ENCODE measurements around the gene INPP4B. TPM values are rescaled to one million over a fixed set of nuclear protein-coding genes. Genes with fewer than 3 reads are reported as not detected.
A peak's percentile ranks its signal among the peaks of the same experiment; 100 is the strongest.

Gene INPP4B
- total RNA-seq, 1 experiment from 2014 or later = 14.3 TPM

GRCh38 chr4:142356801-142357200 lies 489.3 kb downstream of the INPP4B start:
- Histone ChIP-seq H3K36me3 (ENCODE audit: control insufficient read depth in 1 of 2, insufficient read depth in 2 of 2, low read length in 2 of 2) (no peaks in the 10 kb centered on the region), H3K9me2 (ENCODE audit: insufficient read depth) (no peaks in the 10 kb centered on the region), H3K4me2 (ENCODE audit: low read length) (no peak overlapping the region), H3K27ac (ENCODE audit: low read depth, low read length) (peak overlapping the region; percentile 61; the same call in 1 of the 2 replicates), H3K27me3 (ENCODE audit: insufficient read depth, low read length) (no peaks in the 10 kb centered on the region), H3K4me1 (ENCODE audit: control insufficient read depth in 1 of 2, insufficient read depth in 2 of 2, low read length in 2 of 2) (peaks cover 33 to 35% of the 10 kb centered on the region in 2 experiments), H3K9ac (ENCODE audit: low read length) (no peak overlapping the region), H3K9me3 (ENCODE audit: control insufficient read depth in 1 of 2, insufficient read depth in 1 of 2, low read depth in 1 of 2, low read length in 2 of 2) (no peaks in the 10 kb centered on the region), H3K79me2 (ENCODE audit: insufficient read depth, low read length) (no peaks in the 10 kb centered on the region), H2AFZ (ENCODE audit: low read depth, low read length, poor library complexity, severe bottlenecking) (no peak overlapping the region), H3K4me3 (replicated peaks in 1 of 2; ENCODE audit: low read depth in 1 of 2, low read length in 2 of 2) (no peak overlapping the region), H4K20me1 (ENCODE audit: insufficient read depth) (no peaks in the 10 kb centered on the region)
- CTCF ChIA-PET = interaction anchor here (1.9 kb wide), 1 partner anchor 363 kb away, joined by 9 read pairs; no protein-coding TSS in a partner anchor
- ATAC-seq (no peak), DNase-seq (ENCODE audit: low read depth, low spot score) (no peak)
- intact Hi-C loops (cut with micrococcal nuclease) = no loop called here
- no TSS peak for BruUV-seq (replicated peaks)
- RAD21 ChIA-PET (ENCODE audit: low non-redundant PET in 1 of 2, low total read pairs in 2 of 2, uncharacterized antibody in 2 of 2, unreplicated experiment in 2 of 2) = no interaction called here
- TF ChIP-seq RAD21 (IDR thresholded peaks at IDR 0.05; ENCODE audit: low read depth) (peak; percentile 18; the same call in 1 of the 2 replicates), ELF1 (IDR thresholded peaks at IDR 0.05; ENCODE audit: borderline replicate concordance, low read depth) (no peak)
- POLR2A ChIA-PET = interaction anchor here (1.8 kb wide), 1 partner anchor 11 kb away, joined by 6 read pairs; no protein-coding TSS in a partner anchor

- Histone ChIP-seq H3K9me2 (ENCODE audit: insufficient read depth) (no peaks in the 10 kb centered on the region), H3K4me3 (replicated peaks in 1 of 2; ENCODE audit: low read depth in 1 of 2, low read length in 2 of 2) (no peak overlapping the region), H3K9me3 (ENCODE audit: control insufficient read depth in 1 of 2, insufficient read depth in 1 of 2, low read depth in 1 of 2, low read length in 2 of 2) (no peaks in the 10 kb centered on the region), H3K27me3 (ENCODE audit: insufficient read depth, low read length) (no peaks in the 10 kb centered on the region), H4K20me1 (ENCODE audit: insufficient read depth) (no peaks in the 10 kb centered on the region), H2AFZ (ENCODE audit: low read depth, low read length, poor library complexity, severe bottlenecking) (no peak overlapping the region), H3K36me3 (ENCODE audit: control insufficient read depth in 1 of 2, insufficient read depth in 2 of 2, low read length in 2 of 2) (no peaks in the 10 kb centered on the region), H3K79me2 (ENCODE audit: insufficient read depth, low read length) (no peaks in the 10 kb centered on the region), H3K27ac (ENCODE audit: low read depth, low read length) (peak overlapping the region; percentile 61; the same call in 1 of the 2 replicates), H3K9ac (ENCODE audit: low read length) (no peak overlapping the region), H3K4me2 (ENCODE audit: low read length) (no peak overlapping the region), H3K4me1 (ENCODE audit: control insufficient read depth in 1 of 2, insufficient read depth in 2 of 2, low read length in 2 of 2) (peaks cover 33 to 35% of the 10 kb centered on the region in 2 experiments)
- BruUV-seq (replicated peaks) = no TSS peak
- ChIA-PET RAD21 (ENCODE audit: low non-redundant PET in 1 of 2, low total read pairs in 2 of 2, uncharacterized antibody in 2 of 2, unreplicated experiment in 2 of 2) (interaction anchor here in 1 of 2 experiments (0.8 kb wide), 1 partner anchor 373 kb away, joined by 3 read pairs; no protein-coding TSS in a partner anchor), POLR2A (interaction anchor here (1.8 kb wide), 1 partner anchor 11 kb away, joined by 6 read pairs; no protein-coding TSS in a partner anchor), CTCF (interaction anchor here (1.9 kb wide), 1 partner anchor 364 kb away, joined by 9 read pairs; no protein-coding TSS in a partner anchor)
- ATAC-seq (no peak), DNase-seq (ENCODE audit: low read depth, low spot score) (no peak)
- intact Hi-C loops (cut with micrococcal nuclease) = no loop called here
- no peak for TF ChIP-seq EGR1 (IDR thresholded peaks at IDR 0.05; ENCODE audit: low read depth)
- no peak for TF ChIP-seq ZFX (IDR thresholded peaks at IDR 0.05)
- TF ChIP-seq RAD21 (IDR thresholded peaks at IDR 0.05; ENCODE audit: low read depth) = no peak
- TF ChIP-seq SIN3A (IDR thresholded peaks at IDR 0.05; ENCODE audit: low read depth) = no peak
- no peak for TF ChIP-seq CTCF (IDR thresholded peaks at IDR 0.05 in 2 of 3, conservative IDR thresholded peaks at IDR 0.05 in 1 of 3; ENCODE audit: borderline replicate concordance in 1 of 3, insufficient read depth in 1 of 3, low read depth in 2 of 3, low read length in 2 of 3)
- TF ChIP-seq CBX3 (IDR thresholded peaks at IDR 0.05; ENCODE audit: low read depth) = no peak
- TF ChIP-seq POLR2AphosphoS5 (IDR thresholded peaks at IDR 0.05; ENCODE audit: low read depth, low read length) = no peak
- TF ChIP-seq YY1 (IDR thresholded peaks at IDR 0.05; ENCODE audit: extremely low read depth, insufficient replicate concordance, low read depth, low read length) = no peak
- TF ChIP-seq ELF1 (IDR thresholded peaks at IDR 0.05; ENCODE audit: borderline replicate concordance, low read depth) = no peak
- no peak for TF ChIP-seq CEBPB (IDR thresholded peaks at IDR 0.05; ENCODE audit: low read depth)
- TF ChIP-seq TCF7L2 (IDR thresholded peaks at IDR 0.05; ENCODE audit: borderline replicate concordance, extremely low read depth, insufficient read depth, insufficient read length) = no peak
- no peak for TF ChIP-seq EZH2phosphoT487 (IDR thresholded peaks at IDR 0.05; ENCODE audit: borderline replicate concordance)
- TF ChIP-seq REST (IDR thresholded peaks at IDR 0.05; ENCODE audit: low read depth) = no peak
These were observed 489.9 kb downstream of the INPP4B start for GRCh38 chr4:142356118-142356759.
